Calu3 (cell line): ENCODE data around the gene HRK. TPM values are rescaled to one million over a fixed set of nuclear protein-coding genes. Genes with fewer than 3 reads are reported as not detected.

Source experiments
- BruUV-seq: library from RNA; stranded (reverse); fragments of 400-500 nt; replicated peaks from 2 replicates; lab custom pipeline; 2021; lab: Mats Ljungman, UMichigan
- CTCF ChIA-PET: fragments of 300-600 bp; sonication (Branson Sonifier 250); formaldehyde crosslinking; loops from one replicate; lab custom pipeline; 2022; ENCODE audit warnings: antibody characterized with exemption; lab: Charles Lee
- DNase-seq: peaks from one replicate; pipeline ENCODE4 v3.0.0; 2022
- H3K27ac Mint-ChIP-seq: one replicate; pipeline ENCODE4 v1.8.0; 2022; ENCODE audit warnings: mixed read lengths; ENCODE audit not compliant: unreplicated experiment
- H3K27me3 Mint-ChIP-seq: one replicate; pipeline ENCODE4 v1.8.0; 2022; ENCODE audit warnings: mixed read lengths; ENCODE audit not compliant: unreplicated experiment
- H3K36me3 Mint-ChIP-seq: one replicate; pipeline ENCODE4 v1.8.0; 2022; ENCODE audit warnings: mild to moderate bottlenecking, moderate library complexity, mixed read lengths; ENCODE audit not compliant: insufficient read depth, unreplicated experiment
- H3K4me1 Mint-ChIP-seq: one replicate; pipeline ENCODE4 v1.8.0; 2022; ENCODE audit warnings: mild to moderate bottlenecking, low read depth, mixed read lengths; ENCODE audit not compliant: unreplicated experiment
- H3K4me3 Mint-ChIP-seq: one replicate; pipeline ENCODE4 v1.8.0; 2022; ENCODE audit warnings: mild to moderate bottlenecking, low read depth, moderate library complexity, mixed read lengths; ENCODE audit not compliant: unreplicated experiment
- H3K9me3 Mint-ChIP-seq: one replicate; pipeline ENCODE4 v1.8.0; 2022; ENCODE audit warnings: low read depth, mixed read lengths; ENCODE audit not compliant: unreplicated experiment
- CTCF ChIP-seq: fragments of 200-600 bp; IDR thresholded peaks from one replicate; pipeline ENCODE4 v1.8.0; 2022; ENCODE audit warnings: antibody characterized with exemption; ENCODE audit not compliant: unreplicated experiment
- intact Hi-C: fragments of 100-400 bp; cut with micrococcal nuclease; formaldehyde crosslinking; loops from one replicate; pipeline ENCODE4 v1.10.0; 2022; ENCODE audit not compliant: unreplicated experiment
- total RNA-seq: library from RNA; stranded (reverse); gene quantifications from 2 replicates; pipeline ENCODE4 v1.2.3, GENCODE V29; 2022

HRK gene
- total RNA-seq, 1 experiment from 2014 or later: not detected

DNA sequence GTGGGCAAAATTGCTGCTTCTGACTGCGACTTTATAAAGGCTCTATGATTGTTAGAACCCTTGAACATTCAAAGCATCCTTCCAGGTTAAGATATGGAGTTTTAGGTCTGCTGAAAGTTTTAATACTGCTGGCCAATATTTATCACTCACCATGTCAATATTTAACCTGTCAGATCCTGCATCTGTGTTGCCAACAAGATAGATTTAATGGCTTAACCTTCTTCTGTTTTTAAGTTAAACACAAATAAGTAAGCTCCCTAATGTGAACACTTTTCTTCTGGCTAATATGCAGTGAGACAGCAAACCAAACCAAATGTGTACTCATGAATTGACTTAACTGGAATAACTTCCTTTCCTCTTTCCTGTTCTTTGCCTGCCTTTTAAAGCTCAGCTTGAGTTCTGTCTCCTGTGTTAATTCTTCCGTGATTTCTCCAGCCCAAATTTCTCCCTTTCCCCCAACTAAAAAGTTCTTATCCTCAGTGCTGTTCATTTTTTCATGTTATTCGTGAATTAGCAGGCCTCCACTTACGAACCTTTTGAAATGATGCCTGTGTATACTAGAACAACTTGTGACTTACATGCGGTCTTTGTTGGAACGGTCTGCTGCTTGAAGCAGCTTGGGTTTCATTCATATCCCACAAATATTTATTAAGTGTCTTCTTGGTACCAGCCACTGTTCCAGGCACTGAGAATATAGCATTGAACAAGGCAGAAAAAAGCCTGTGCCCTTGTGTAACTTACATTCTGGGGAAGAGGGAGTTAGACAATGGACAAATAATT, 38.7 kb upstream of the HRK start:
- H3K4me3 Mint-ChIP-seq: no peak overlapping the region
- H3K27ac Mint-ChIP-seq: peak overlapping the region; percentile 37
- DNase-seq: no peak
- H3K4me1 Mint-ChIP-seq: peaks cover 74% of the 10 kb centered on the region
- BruUV-seq: no TSS peak
- H3K27me3 Mint-ChIP-seq: no peaks in the 10 kb centered on the region
- CTCF ChIA-PET: interaction anchor here (1.3 kb wide), 1 partner anchor 16 kb away, joined by 5 read pairs; no protein-coding TSS in a partner anchor
- peaks cover 34% of the 10 kb centered on the region for H3K36me3 Mint-ChIP-seq
- no peaks in the 10 kb centered on the region for H3K9me3 Mint-ChIP-seq
- no peak for TF ChIP-seq CTCF
- intact Hi-C loops: loop anchor here (5.0 kb wide), 1 partner anchor 103 kb away; no protein-coding TSS in a partner anchor

DNA sequence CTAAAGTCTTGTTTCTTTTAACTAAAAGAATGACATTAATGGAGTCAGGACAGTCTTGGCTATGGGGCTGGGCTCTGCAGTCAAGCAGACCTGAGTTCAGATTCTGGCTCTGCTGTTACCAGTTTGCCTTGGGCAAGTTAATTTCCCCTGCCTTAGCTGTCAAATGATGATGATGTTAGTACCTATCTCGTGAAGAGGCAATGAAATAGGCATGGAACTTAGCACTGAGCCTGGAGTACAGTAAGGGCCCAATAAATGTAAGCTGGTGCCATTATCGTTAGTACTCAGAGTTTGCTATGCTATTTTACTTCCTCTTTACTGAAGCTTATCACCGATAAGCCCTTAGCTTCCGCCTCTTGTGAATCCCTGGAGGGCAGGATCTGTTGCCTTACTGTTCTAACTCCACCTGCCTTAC, 38.0 kb upstream of the HRK start:
- peak; percentile 21 for DNase-seq
- Mint-ChIP-seq H3K4me1 (peaks cover 68% of the 10 kb centered on the region), H3K27ac (no peak overlapping the region), H3K9me3 (no peaks in the 10 kb centered on the region), H3K27me3 (no peaks in the 10 kb centered on the region), H3K4me3 (no peak overlapping the region), H3K36me3 (peaks cover 32% of the 10 kb centered on the region)
- intact Hi-C loops: loop anchor here (5.0 kb wide), 1 partner anchor 102 kb away; no protein-coding TSS in a partner anchor
- TF ChIP-seq CTCF: no peak
- CTCF ChIA-PET: interaction anchor here (0.6 to 1.3 kb wide), 2 partner anchors 16 to 176 kb away, joined by 3 to 5 read pairs; no protein-coding TSS in a partner anchor
- no TSS peak for BruUV-seq

DNA sequence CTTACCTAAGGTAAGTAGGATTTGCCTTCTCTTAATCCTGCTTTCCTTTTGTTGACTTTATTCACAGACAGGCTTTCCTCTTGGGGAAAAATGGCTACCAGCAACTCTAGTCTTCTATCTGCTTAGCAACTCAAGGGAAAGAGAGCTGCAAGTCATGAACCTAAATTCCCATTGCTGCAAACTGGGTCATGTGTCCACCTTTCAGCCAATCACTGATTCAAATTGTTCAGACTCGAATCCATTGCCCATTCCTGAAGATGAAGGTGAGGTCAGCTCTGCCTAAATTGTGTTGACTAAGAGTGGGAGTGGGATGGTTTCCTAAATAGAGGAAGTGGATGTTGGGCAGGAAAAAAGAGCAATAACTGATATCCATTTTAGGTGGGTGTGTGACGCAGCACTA, 37.2 kb upstream of the HRK start:
- no TSS peak for BruUV-seq
- DNase-seq: no peak
- Mint-ChIP-seq H3K36me3 (peaks cover 32% of the 10 kb centered on the region), H3K9me3 (no peaks in the 10 kb centered on the region), H3K4me3 (no peak overlapping the region), H3K4me1 (peaks cover 70% of the 10 kb centered on the region), H3K27me3 (no peaks in the 10 kb centered on the region), H3K27ac (peak overlapping the region; percentile 19)
- CTCF ChIA-PET: interaction anchor here (1.3 kb wide), 1 partner anchor 17 kb away, joined by 5 read pairs; no protein-coding TSS in a partner anchor
- intact Hi-C loops: loop anchor here (5.0 kb wide), 1 partner anchor 101 kb away; no protein-coding TSS in a partner anchor
- TF ChIP-seq CTCF: no peak

GRCh38 chr12:116916714-116917114, 35.5 kb upstream of the HRK start:
- peaks cover 27% of the 10 kb centered on the region for H3K36me3 Mint-ChIP-seq
- intact Hi-C loops: loop anchor here (1.0 to 5.0 kb wide), 2 partner anchors 99 to 178 kb away; partner anchors contain the start of genes RNFT2 and SPRING1
- TF ChIP-seq CTCF: peak; percentile 34
- no peaks in the 10 kb centered on the region for H3K27me3 Mint-ChIP-seq
- no TSS peak for BruUV-seq
- peaks cover 87% of the 10 kb centered on the region for H3K4me1 Mint-ChIP-seq
- H3K9me3 Mint-ChIP-seq: no peaks in the 10 kb centered on the region
- H3K4me3 Mint-ChIP-seq: peak overlapping the region; percentile 7
- CTCF ChIA-PET: interaction anchor here (0.5 kb wide), 1 partner anchor 769 kb away, joined by 3 read pairs; no protein-coding TSS in a partner anchor
- peak overlapping the region; percentile 92 for H3K27ac Mint-ChIP-seq
- DNase-seq: peak; percentile 69
